Stimulated activated naive CD8-positive, alpha-beta T cell treated with anti-CD3 and anti-CD28 coated beads, Interleukin-15, amount 100 ng/mL, for 72 hours (primary cell): Measurements from ENCODE around the gene HILPDA.
A peak's percentile ranks its signal among the peaks of the same experiment; 100 is the strongest.
"Not testable (repeated sequence)": the region's sequence is repeated elsewhere in the genome, so short reads cannot be mapped to it uniquely, and the experiment has no call there.

Source experiments
- ATAC-seq: fragments of 150-1000 bp; cut with Tn5 transposase; 2 replicates; pipeline ENCODE4 v1.10.0; 2021; ENCODE audit warnings: mild to moderate bottlenecking, moderate library complexity
- DNase-seq, 2 donors: peaks; one replicate each; pipeline ENCODE4 v3.0.0; 2021 to 2022
- H3K27ac Mint-ChIP-seq, 2 donors: one replicate each; pipeline ENCODE4 v1.8.0; 2022; ENCODE audit warnings: mild to moderate bottlenecking in 2 of 2, mixed read lengths in 2 of 2, moderate library complexity in 2 of 2
- H3K27me3 Mint-ChIP-seq: one replicate; pipeline ENCODE4 v1.8.0; 2022; ENCODE audit warnings: mixed read lengths
- H3K4me1 Mint-ChIP-seq: one replicate; pipeline ENCODE4 v1.8.0; 2022; ENCODE audit warnings: mild to moderate bottlenecking, mixed read lengths
- H3K4me3 Mint-ChIP-seq, 2 donors: one replicate each; pipeline ENCODE4 v1.8.0; 2022; ENCODE audit warnings: mild to moderate bottlenecking in 2 of 2, mixed read lengths in 2 of 2, moderate library complexity in 1 of 2
- H3K9me3 Mint-ChIP-seq, 2 donors: one replicate each; pipeline ENCODE4 v1.8.0; 2022; ENCODE audit warnings: mixed read lengths in 2 of 2

The HILPDA gene

GRCh38 chr7:128448751-128449302 is 6.9 kb upstream of the HILPDA start:
- Mint-ChIP-seq H3K4me3 (no peak overlapping the region), H3K27ac (no peak overlapping the region)

GRCh38 chr7:128450409-128450808 is 5.3 kb upstream of the HILPDA start:
- ATAC-seq, result peak; percentile 65
- Mint-ChIP-seq H3K9me3 (no peaks in the 10 kb centered on the region), H3K4me1 (peaks cover 68% of the 10 kb centered on the region), H3K4me3 (peak overlapping the region; percentile 21 to 35), H3K27ac (peak overlapping the region in 1 of 2 donors; percentile 73), H3K27me3 (peaks cover 25% of the 10 kb centered on the region)
- DNase-seq, result peak in 1 of 2 donors; percentile 26

More at GRCh38 chr7:128448751-128449302, 6.9 kb upstream of the HILPDA start:
- ATAC-seq, result no peak
- Mint-ChIP-seq H3K27me3 (peaks cover 35% of the 10 kb centered on the region), H3K9me3 (no peaks in the 10 kb centered on the region), H3K4me1 (peaks cover 63% of the 10 kb centered on the region)
- no peak for DNase-seq

DNA sequence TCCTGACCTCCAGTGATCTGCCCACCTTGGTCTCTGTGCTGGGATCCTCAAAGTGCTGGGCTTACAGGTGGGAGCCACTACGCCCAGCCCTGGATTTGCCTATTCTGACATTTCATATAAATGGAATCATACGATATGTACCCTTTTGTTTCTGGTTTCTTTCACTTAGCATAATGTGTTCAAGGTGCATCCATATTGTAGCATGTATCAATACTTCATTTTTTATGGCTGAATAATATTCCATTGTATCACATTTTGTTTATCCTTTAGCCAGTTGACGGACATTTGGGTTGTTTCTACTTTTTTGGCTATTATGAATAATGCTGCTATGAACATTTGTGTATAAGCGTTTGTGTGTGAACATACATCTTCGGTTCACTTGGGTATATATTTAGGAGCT is 4.8 kb upstream of the HILPDA start:
- Mint-ChIP-seq H3K4me3 (no peak overlapping the region), H3K27me3 (peaks cover 23% of the 10 kb centered on the region), H3K4me1 (peaks cover 70% of the 10 kb centered on the region), H3K27ac (no peak overlapping the region), H3K9me3 (no peaks in the 10 kb centered on the region)
- DNase-seq, result no peak
- no peak for ATAC-seq

- Mint-ChIP-seq H3K9me3 (no peaks in the 10 kb centered on the region), H3K4me1 (peaks cover 81% of the 10 kb centered on the region), H3K27ac (no peak overlapping the region), H3K27me3 (peaks cover 15% of the 10 kb centered on the region), H3K4me3 (peak overlapping the region in 1 of 2 donors; percentile 45)
- no peak for ATAC-seq
- DNase-seq, result no peak
Measured at GRCh38 chr7:128452552-128452951, 3.1 kb upstream of the HILPDA start.

- H3K27ac Mint-ChIP-seq, result peak overlapping the region in 1 of 2 donors; percentile 82
- peak overlapping the region in 1 of 2 donors; percentile 99 for H3K4me3 Mint-ChIP-seq
- H3K4me1 Mint-ChIP-seq, result peaks cover 82% of the 10 kb centered on the region
- peaks cover 15% of the 10 kb centered on the region for H3K27me3 Mint-ChIP-seq
- no peaks in the 10 kb centered on the region for H3K9me3 Mint-ChIP-seq
- DNase-seq (no peak), ATAC-seq (no peak)
Measured at GRCh38 chr7:128453836-128454804, 1.6 kb upstream of the HILPDA start.

DNA sequence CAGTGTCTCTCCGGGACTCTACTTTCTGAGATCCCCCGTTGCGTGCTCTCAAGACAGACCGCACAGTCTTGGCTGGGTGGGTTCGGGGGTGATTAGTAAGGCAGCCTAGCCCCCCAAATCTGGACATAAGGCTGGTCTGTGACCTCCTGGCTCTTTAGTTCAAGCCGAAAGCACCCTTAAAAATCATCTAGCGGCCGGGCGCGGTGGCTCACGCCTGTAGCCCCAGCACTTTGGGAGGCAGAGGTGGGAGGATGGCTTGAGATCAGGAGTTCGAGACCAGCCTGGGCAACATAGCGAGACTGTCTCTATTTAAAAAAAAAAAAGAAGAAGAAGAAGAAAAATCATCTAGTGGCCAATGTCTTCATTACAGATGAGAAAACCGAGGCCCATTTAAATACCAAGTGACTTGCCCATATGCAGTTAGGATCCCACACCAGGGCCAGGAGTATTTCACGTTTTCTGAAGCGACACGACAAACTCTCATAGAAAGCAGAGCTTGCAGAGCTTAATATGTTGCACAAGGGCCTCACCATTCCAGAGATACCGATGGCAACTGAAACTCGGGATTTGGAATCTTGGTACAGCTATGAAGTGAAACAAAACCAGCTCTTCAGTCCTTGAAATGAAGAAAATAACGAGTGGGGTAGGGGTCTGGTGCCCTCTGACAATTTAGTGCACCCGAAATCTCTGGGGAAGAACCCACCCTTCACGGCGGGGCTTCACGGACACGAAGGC is 703 bp upstream of the HILPDA start:
- DNase-seq (no peak), ATAC-seq (no peak)
- Mint-ChIP-seq H3K27ac (peak overlapping the region; percentile 90 to 96), H3K27me3 (peaks cover 15% of the 10 kb centered on the region), H3K4me3 (peak overlapping the region; percentile 97 to 99), H3K9me3 (no peaks in the 10 kb centered on the region), H3K4me1 (peaks cover 88% of the 10 kb centered on the region)

DNA sequence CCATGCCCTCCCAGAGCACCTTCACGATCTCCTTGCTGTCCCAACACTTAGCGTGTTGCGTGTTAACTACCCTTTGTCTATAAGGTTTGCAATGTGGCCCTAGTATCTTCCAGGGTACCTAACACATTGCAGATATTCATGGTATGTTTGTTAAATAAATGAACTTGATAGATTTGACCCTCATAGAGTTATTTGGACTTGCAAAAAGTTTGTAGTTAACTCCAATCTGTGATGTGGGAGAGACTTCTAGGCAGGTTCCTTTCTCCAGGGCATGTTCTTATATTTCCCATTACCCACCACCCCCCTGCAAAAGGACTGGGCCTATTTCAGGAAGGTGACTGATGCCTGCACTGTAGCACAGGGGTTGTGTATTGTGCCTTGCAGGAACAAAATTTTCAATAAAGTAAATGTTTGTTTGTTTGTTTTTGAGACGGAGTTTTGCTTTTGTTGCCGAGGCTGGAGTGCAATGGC is 612 bp downstream of the HILPDA start:
- peaks cover 78% of the 10 kb centered on the region for H3K4me1 Mint-ChIP-seq
- peak overlapping the region; percentile 97 to 99 for H3K4me3 Mint-ChIP-seq
- DNase-seq (no peak), ATAC-seq (peak; percentile 4)
- no peaks in the 10 kb centered on the region for H3K9me3 Mint-ChIP-seq
- peak overlapping the region; percentile 90 to 96 for H3K27ac Mint-ChIP-seq
- H3K27me3 Mint-ChIP-seq, result peaks cover 15% of the 10 kb centered on the region

DNA sequence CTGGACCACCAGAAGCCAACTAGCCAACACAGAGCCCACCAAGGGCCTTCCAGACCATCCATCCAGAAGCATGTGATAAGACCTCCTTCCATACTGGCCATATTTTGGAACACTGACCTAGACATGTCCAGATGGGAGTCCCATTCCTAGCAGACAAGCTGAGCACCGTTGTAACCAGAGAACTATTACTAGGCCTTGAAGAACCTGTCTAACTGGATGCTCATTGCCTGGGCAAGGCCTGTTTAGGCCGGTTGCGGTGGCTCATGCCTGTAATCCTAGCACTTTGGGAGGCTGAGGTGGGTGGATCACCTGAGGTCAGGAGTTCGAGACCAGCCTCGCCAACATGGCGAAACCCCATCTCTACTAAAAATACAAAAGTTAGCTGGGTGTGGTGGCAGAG is 1.7 kb downstream of the HILPDA start:
- Mint-ChIP-seq H3K4me3 (peak overlapping the region; percentile 97 to 99), H3K4me1 (peaks cover 67% of the 10 kb centered on the region)

GRCh38 chr7:128458956-128459355 is 3.3 kb downstream of the HILPDA start:
- DNase-seq, result peak; percentile 43 to 74
- Mint-ChIP-seq H3K27me3 (no peaks in the 10 kb centered on the region), H3K4me3 (peak overlapping the region; percentile 97 to 99), H3K27ac (peak overlapping the region; percentile 91 to 94), H3K4me1 (peaks cover 55% of the 10 kb centered on the region), H3K9me3 (no peaks in the 10 kb centered on the region)
- peak; percentile 79 for ATAC-seq

More for the DNA sequence above, 1.7 kb downstream of the HILPDA start:
- not testable (repeated sequence) for H3K27me3 Mint-ChIP-seq, ATAC-seq, H3K9me3 Mint-ChIP-seq, DNase-seq
- peak overlapping the region in 1 of 2 donors; percentile 77 for H3K27ac Mint-ChIP-seq

DNA sequence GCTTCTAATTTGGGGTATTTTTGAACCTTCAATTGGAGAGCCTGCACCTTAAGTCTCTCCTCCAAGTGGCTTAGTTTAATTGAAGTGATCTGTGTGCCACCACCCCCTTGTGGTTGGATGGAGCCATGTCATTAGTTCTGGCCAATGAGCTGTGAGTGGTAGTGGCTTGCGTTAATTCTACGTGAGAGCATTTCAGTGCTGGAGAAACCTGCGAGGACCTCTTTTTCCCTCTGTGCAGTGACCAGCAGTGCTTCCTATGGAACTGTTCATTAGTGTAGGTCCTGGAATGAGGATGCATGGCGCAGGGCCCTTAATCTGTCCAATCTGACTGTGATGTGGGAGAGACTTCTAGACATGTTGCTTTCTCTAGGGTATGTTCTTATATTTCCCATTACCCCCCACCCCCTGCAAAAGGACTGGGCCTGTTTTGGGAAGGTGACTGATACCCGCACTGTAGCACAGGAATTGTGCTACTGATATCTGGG is 3.8 kb downstream of the HILPDA start:
- H3K27me3 Mint-ChIP-seq, result no peaks in the 10 kb centered on the region
- ATAC-seq, result no peak
- H3K9me3 Mint-ChIP-seq, result no peaks in the 10 kb centered on the region
- H3K27ac Mint-ChIP-seq, result peak overlapping the region in 1 of 2 donors; percentile 71
- H3K4me1 Mint-ChIP-seq, result peaks cover 51% of the 10 kb centered on the region
- peak; percentile 62 to 77 for DNase-seq
- H3K4me3 Mint-ChIP-seq, result peak overlapping the region; percentile 64 to 97

- Mint-ChIP-seq H3K9me3 (no peaks in the 10 kb centered on the region), H3K4me3 (no peak overlapping the region), H3K27ac (no peak overlapping the region), H3K27me3 (no peaks in the 10 kb centered on the region), H3K4me1 (peaks cover 28% of the 10 kb centered on the region)
- ATAC-seq, result no peak
- no peak for DNase-seq
Measured at GRCh38 chr7:128462460-128462859, 6.8 kb downstream of the HILPDA start.

GRCh38 chr7:128463345-128463744 is 7.7 kb downstream of the HILPDA start:
- not testable (repeated sequence) for H3K4me3 Mint-ChIP-seq
- H3K4me1 Mint-ChIP-seq, result peaks cover 19% of the 10 kb centered on the region

GRCh38 chr7:128463933-128464332 is 8.3 kb downstream of the HILPDA start:
- H3K9me3 Mint-ChIP-seq, ATAC-seq, DNase-seq, H3K4me3 Mint-ChIP-seq, H3K27me3 Mint-ChIP-seq: not testable (repeated sequence)
- Mint-ChIP-seq H3K4me1 (peaks cover 14% of the 10 kb centered on the region), H3K27ac (peak overlapping the region; percentile 37 to 72)

More at GRCh38 chr7:128463345-128463744, 7.7 kb downstream of the HILPDA start:
- H3K27me3 Mint-ChIP-seq, ATAC-seq, H3K27ac Mint-ChIP-seq, H3K9me3 Mint-ChIP-seq, DNase-seq: not testable (repeated sequence)

DNA sequence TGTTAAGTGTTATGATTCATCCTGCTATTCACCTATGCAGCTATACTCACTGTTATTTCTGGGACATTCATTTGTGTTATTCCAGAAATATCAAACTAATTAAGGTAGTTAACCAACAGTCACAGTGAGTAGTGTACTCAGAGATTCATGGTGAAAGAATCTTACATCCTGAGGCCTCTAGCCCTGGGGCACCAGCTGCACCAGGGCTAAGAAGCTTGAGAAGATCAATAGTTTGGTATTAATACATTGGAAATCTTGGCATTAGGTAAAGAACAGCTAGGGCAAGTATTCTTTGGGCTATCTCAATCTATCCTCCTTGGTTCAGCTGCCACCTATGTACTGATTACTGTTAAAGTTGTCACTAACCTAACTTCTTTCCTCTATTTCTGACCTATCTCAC is 11.2 kb downstream of the HILPDA start:
- ATAC-seq, H3K4me1 Mint-ChIP-seq, H3K27ac Mint-ChIP-seq, DNase-seq, H3K4me3 Mint-ChIP-seq, H3K27me3 Mint-ChIP-seq, H3K9me3 Mint-ChIP-seq: not testable (repeated sequence)
